HG02870 (cell line): ENCODE results near the gene DNPH1.

ENCODE experiments used
- ATAC-seq: cut with Tn5 transposase; IDR thresholded peaks from one replicate; pipeline ENCODE4 v1.9.1; 2021; ENCODE audit warnings: mild to moderate bottlenecking, moderate library complexity; ENCODE audit not compliant: unreplicated experiment

The DNPH1 gene

GRCh38 chr6:43184268-43184985 is 44.9 kb downstream of the DNPH1 start:
- no peak for ATAC-seq

GRCh38 chr6:43183441-43183840 is 45.8 kb downstream of the DNPH1 start:
- ATAC-seq = no peak

- ATAC-seq = peak; percentile 93
Measured at GRCh38 chr6:43181942-43182860, 47.1 kb downstream of the DNPH1 start, which contains the start of gene CUL9. CUL9 (plus strand) TSS chr6:43182196; CDS start chr6:43184311, 2,115 bp downstream.

GRCh38 chr6:43181621-43181941 is 47.7 kb downstream of the DNPH1 start:
- ATAC-seq = no peak

- ATAC-seq = no peak
Measured at GRCh38 chr6:43180985-43181384, 48.3 kb downstream of the DNPH1 start.

- no peak for ATAC-seq
Measured at GRCh38 chr6:43180058-43180457, 49.2 kb downstream of the DNPH1 start.

- no peak for ATAC-seq
Measured at GRCh38 chr6:43178951-43179830, 50.1 kb downstream of the DNPH1 start.

- no peak for ATAC-seq
Measured at GRCh38 chr6:43178150-43178549, 51.1 kb downstream of the DNPH1 start.

GRCh38 chr6:43176423-43176786 is 52.9 kb downstream of the DNPH1 start:
- ATAC-seq = no peak

- ATAC-seq = no peak
Measured at GRCh38 chr6:43175676-43176422, 53.4 kb downstream of the DNPH1 start.
